Psoas muscle (tissue), 8 donors: ENCODE data around the gene MYG1. TPM values are rescaled to one million over a fixed set of nuclear protein-coding genes. Genes with fewer than 3 reads are reported as not detected.

Experiments used
- ATAC-seq, 4 donors: fragments of 200-7000 bp; cut with Tn5 transposase; one replicate each; pipeline ENCODE4 v1.9.1; 2020; ENCODE audit warnings: moderate library complexity in 3 of 4, mild to moderate bottlenecking in 2 of 4
- DNase-seq, 2 donors: peaks; one replicate each; pipeline ENCODE4 v3.0.0-alpha.2; 2020
- H3K27ac ChIP-seq: fragments of 200-600 bp; one replicate; pipeline ENCODE4 v1.8.0; 2022
- H3K27me3 ChIP-seq, 3 donors: fragments of 200-600 bp in 1 of 3; one replicate each; pipeline versions ENCODE4 v1.6.1 to v1.8.0; 2013 to 2022; ENCODE audit warnings: low read length in 2 of 3, mild to moderate bottlenecking in 2 of 3, moderate library complexity in 1 of 3; ENCODE audit not compliant: insufficient read depth in 3 of 3
- H3K36me3 ChIP-seq, 2 donors: fragments of 200-600 bp in 1 of 2; one replicate each; pipeline versions ENCODE4 v1.6.1 to v1.8.0; 2013 to 2022; ENCODE audit warnings: low read depth in 1 of 2, mild to moderate bottlenecking in 1 of 2, moderate library complexity in 1 of 2; ENCODE audit not compliant: insufficient read depth in 1 of 2
- H3K4me1 ChIP-seq: fragments of 200-600 bp; one replicate; pipeline ENCODE4 v1.8.0; 2022
- H3K4me3 ChIP-seq: fragments of 200-600 bp; one replicate; pipeline ENCODE4 v1.8.0; 2022; ENCODE audit warnings: mild to moderate bottlenecking
- H3K9me3 ChIP-seq: fragments of 200-600 bp; one replicate; pipeline ENCODE4 v1.8.0; 2022
- CTCF ChIP-seq: fragments of 200-600 bp; IDR thresholded peaks from one replicate; pipeline ENCODE4 v1.8.0; 2022; ENCODE audit warnings: antibody characterized with exemption
- WGBS, 3 donors: extraction: QIAGEN DNeasy Blood & Tissue Kit; methylation state at CpG; one replicate each; pipeline versions ENCODE4 v1.1.6 to v1.1.7; 2013; 5-methylcytosine and 5-hydroxymethylcytosine counted together
- intact Hi-C, 2 donors: fragments of 100-400 bp; cut with DNase I; formaldehyde crosslinking; loops; one replicate each; pipeline versions ENCODE4 v1.11.0 to v1.14.2; 2022
- polyA plus RNA-seq, 3 donors: library from polyadenylated mRNA; stranded (reverse); fragments of 200-250 nt; gene quantifications; one replicate each; pipeline ENCODE4 v1.2.3, GENCODE V29; 2013
- total RNA-seq, 4 donors: library from RNA; stranded (reverse); fragmentation: NEBNext Ultra II Directional in 2 of 4; extraction: Animal tissue kit (Norgen Biotek cat#: 25700) in 2 of 4; gene quantifications; one replicate each; pipeline versions ENCODE4 v1.2.1 to v1.2.4, GENCODE V29; 2021 to 2023
- donor health status: healthy with polysubstance abuse.
- donor health status: DM: no; HTN: no; CAD: no; lungs with moderate emphysema.
- donor health status: Bipolar disorder and iron deficiency.
- donor health status: healthy.
- donor health status: DM: yes; HTN: yes; CAD: no.
- donor health status: DM: no; HTN: no; CAD: no.
- donor health status: DM: no; HTN: no; CAD: no.
- donor health status: DM: yes; HTN: yes; CAD: no.

The MYG1 gene
- total and polyA plus RNA-seq, 7 donors, result 34.6 to 68.9 (median 44.7) TPM

GRCh38 chr12:53308276-53308675 is 8.8 kb downstream of the MYG1 start:
- ATAC-seq, result no peak
- Histone ChIP-seq H3K4me1 (no peaks in the 10 kb centered on the region), H3K4me3 (no peak overlapping the region), H3K27me3 (no peaks in the 10 kb centered on the region), H3K27ac (no peak overlapping the region), H3K36me3 (peaks cover 11 to 83% of the 10 kb centered on the region in 2 donors), H3K9me3 (no peaks in the 10 kb centered on the region)
- DNase-seq, result no peak
- intact Hi-C loops, result no loop called here
- no peak for TF ChIP-seq CTCF
- WGBS, 3 donors, result 72 to 84% (median 73%) methylated on average over 4 of the region's 4 CpGs

DNA sequence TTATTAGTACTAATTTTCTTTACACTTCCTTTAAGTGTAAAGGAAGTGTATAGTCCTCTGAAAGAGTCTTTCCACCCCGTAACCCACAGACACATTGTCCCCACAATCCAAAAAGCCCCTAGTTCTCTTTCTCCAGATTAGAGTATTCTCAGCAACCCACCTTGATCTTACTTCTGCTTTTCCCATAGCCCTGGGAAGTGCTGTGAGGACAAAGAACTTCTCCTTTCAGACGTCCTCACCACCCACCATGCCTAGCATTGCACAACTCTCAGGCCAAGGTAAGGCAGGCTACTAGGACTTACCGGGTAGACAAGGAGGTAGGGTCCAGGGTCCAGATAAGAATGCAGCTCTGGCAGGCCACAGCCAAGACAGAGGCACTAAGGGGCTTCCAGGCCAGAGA is 14.5 kb downstream of the MYG1 start:
- WGBS, 3 donors, result 61 to 62% (median 62%) methylated on average over 3 of the region's 3 CpGs
- H3K36me3 ChIP-seq, result peaks cover 4 to 92% of the 10 kb centered on the region in 2 donors

GRCh38 chr12:53320352-53321195 is 21.1 kb downstream of the MYG1 start:
- intact Hi-C loops, result loop anchor here in 1 of 2 donors (2.0 kb wide), 1 partner anchor 22 kb away; the partner anchor contains the start of gene MYG1
- Histone ChIP-seq H3K36me3 (peaks cover 0 to 40% of the 10 kb centered on the region in 2 donors), H3K9me3 (no peaks in the 10 kb centered on the region), H3K27me3 (no peaks in the 10 kb centered on the region), H3K4me1 (peaks cover 26% of the 10 kb centered on the region), H3K27ac (peak overlapping the region; percentile 93), H3K4me3 (peak overlapping the region; percentile 85)
- no peak for ATAC-seq
- 31 to 36% (median 31%) methylated on average over 10 of the region's 10 CpGs for WGBS, 3 donors
- TF ChIP-seq CTCF, result no peak
- DNase-seq, result no peak

More for the DNA sequence above, 14.5 kb downstream of the MYG1 start:
- no peak for TF ChIP-seq CTCF
- Histone ChIP-seq H3K4me3 (no peak overlapping the region), H3K27ac (no peak overlapping the region), H3K9me3 (no peaks in the 10 kb centered on the region), H3K4me1 (no peaks in the 10 kb centered on the region), H3K27me3 (no peaks in the 10 kb centered on the region)
- intact Hi-C loops, result no loop called here
- DNase-seq, result no peak
- no peak for ATAC-seq

- peak in 1 of 2 donors; percentile 52 for DNase-seq
These were observed 24.8 kb downstream of the MYG1 start for GRCh38 chr12:53324113-53324778.

More at GRCh38 chr12:53324113-53324778, 24.8 kb downstream of the MYG1 start:
- peak overlapping the region; percentile 95 for H3K27ac ChIP-seq
- intact Hi-C loops, result loop anchor here in 1 of 2 donors (2.0 kb wide), 1 partner anchor 177 kb away; the partner anchor contains the start of gene TARBP2
- H3K36me3 ChIP-seq, result peaks cover 0 to 8% of the 10 kb centered on the region in 2 donors
- 37 to 42% (median 39%) methylated on average over 28 of the region's 28 CpGs for WGBS, 3 donors
- no peaks in the 10 kb centered on the region for H3K9me3 ChIP-seq
- no peak for ATAC-seq
- no peak for TF ChIP-seq CTCF
- peaks cover 26% of the 10 kb centered on the region for H3K4me1 ChIP-seq
- H3K4me3 ChIP-seq, result peak overlapping the region; percentile 88
- H3K27me3 ChIP-seq, result no peaks in the 10 kb centered on the region
